ENCODE results near the gene POMT1. TPM values are rescaled to one million over a fixed set of nuclear protein-coding genes. Genes with fewer than 3 reads are reported as not detected.
A peak's percentile ranks its signal among the peaks of the same experiment; 100 is the strongest.

The POMT1 gene
- total RNA-seq, 1 donor from 2014 or later: 54.8 TPM

- Mint-ChIP-seq H3K27me3 (ENCODE audit: low read depth) (no peaks in the 10 kb centered on the region), H3K4me3 (no peak overlapping the region), H3K36me3 (peaks cover 58% of the 10 kb centered on the region), H3K4me1 (peaks cover 2% of the 10 kb centered on the region), H3K27ac (no peak overlapping the region), H3K9me3 (no peaks in the 10 kb centered on the region)
- no peak for DNase-seq (ENCODE audit: low spot score in 2 of 2, unreplicated experiment in 2 of 2)
- TF ChIP-seq CTCF (IDR thresholded peaks at IDR 0.05; ENCODE audit: unreplicated experiment): no peak
Measured at GRCh38 chr9:131487001-131487400, 15.7 kb upstream of the POMT1 start.

- H3K27ac Mint-ChIP-seq: no peak overlapping the region
Measured at GRCh38 chr9:131487621-131488031, 15.1 kb upstream of the POMT1 start.

GRCh38 chr9:131490514-131490913 is 12.2 kb upstream of the POMT1 start:
- DNase-seq (ENCODE audit: low spot score in 2 of 2, unreplicated experiment in 2 of 2): no peak
- H3K27ac Mint-ChIP-seq: peak overlapping the region; percentile 23
- peaks cover 59% of the 10 kb centered on the region for H3K36me3 Mint-ChIP-seq
- no peaks in the 10 kb centered on the region for H3K27me3 Mint-ChIP-seq (ENCODE audit: low read depth)
- H3K4me3 Mint-ChIP-seq: no peak overlapping the region
- H3K4me1 Mint-ChIP-seq: no peaks in the 10 kb centered on the region
- TF ChIP-seq CTCF (IDR thresholded peaks at IDR 0.05; ENCODE audit: unreplicated experiment): no peak
- no peaks in the 10 kb centered on the region for H3K9me3 Mint-ChIP-seq

More at GRCh38 chr9:131487621-131488031, 15.1 kb upstream of the POMT1 start:
- no peaks in the 10 kb centered on the region for H3K4me1 Mint-ChIP-seq
- no peak overlapping the region for H3K4me3 Mint-ChIP-seq
- TF ChIP-seq CTCF (IDR thresholded peaks at IDR 0.05; ENCODE audit: unreplicated experiment): no peak
- H3K27me3 Mint-ChIP-seq (ENCODE audit: low read depth): no peaks in the 10 kb centered on the region
- no peaks in the 10 kb centered on the region for H3K9me3 Mint-ChIP-seq
- DNase-seq (ENCODE audit: low spot score in 2 of 2, unreplicated experiment in 2 of 2): no peak
- peaks cover 56% of the 10 kb centered on the region for H3K36me3 Mint-ChIP-seq

GRCh38 chr9:131491001-131491710 is 11.6 kb upstream of the POMT1 start:
- Mint-ChIP-seq H3K27ac (no peak overlapping the region), H3K4me3 (no peak overlapping the region), H3K27me3 (ENCODE audit: low read depth) (no peaks in the 10 kb centered on the region), H3K9me3 (no peaks in the 10 kb centered on the region), H3K4me1 (no peaks in the 10 kb centered on the region), H3K36me3 (peaks cover 58% of the 10 kb centered on the region)
- no peak for TF ChIP-seq CTCF (IDR thresholded peaks at IDR 0.05; ENCODE audit: unreplicated experiment)
- DNase-seq (ENCODE audit: low spot score in 2 of 2, unreplicated experiment in 2 of 2): no peak

- H3K9me3 Mint-ChIP-seq: no peaks in the 10 kb centered on the region
- H3K36me3 Mint-ChIP-seq: peaks cover 51% of the 10 kb centered on the region
- H3K27ac Mint-ChIP-seq: peak overlapping the region; percentile 43
- no peak for TF ChIP-seq CTCF (IDR thresholded peaks at IDR 0.05; ENCODE audit: unreplicated experiment)
- H3K27me3 Mint-ChIP-seq (ENCODE audit: low read depth): no peaks in the 10 kb centered on the region
- H3K4me1 Mint-ChIP-seq: no peaks in the 10 kb centered on the region
- H3K4me3 Mint-ChIP-seq: no peak overlapping the region
- DNase-seq (ENCODE audit: low spot score in 2 of 2, unreplicated experiment in 2 of 2): no peak
Measured at GRCh38 chr9:131492070-131492469, 10.6 kb upstream of the POMT1 start.

Data from mesothelial cell of epicardium (in vitro differentiated cells).